ENCODE data around the gene SMAD3. TPM values are rescaled to one million over a fixed set of nuclear protein-coding genes. Genes with fewer than 3 reads are reported as not detected.

SMAD3 gene
- total RNA-seq, 2 donors from 2014 or later, result 20.8 to 37.8 TPM

- H3K9me3 ChIP-seq, result no peaks in the 10 kb centered on the region
- TF ChIP-seq CTCF (IDR thresholded peaks at IDR 0.05), result no peak
- no peak overlapping the region for H3K4me3 ChIP-seq
- H3K36me3 ChIP-seq, result no peaks in the 10 kb centered on the region
- H3K4me1 ChIP-seq, result peaks cover 0 to 30% of the 10 kb centered on the region in 2 donors
- no peaks in the 10 kb centered on the region for H3K27me3 ChIP-seq
- peak overlapping the region in 1 of 2 donors; percentile 21 for H3K27ac ChIP-seq
- no peak for DNase-seq (ENCODE audit: low spot score)
Measured at GRCh38 chr15:67032608-67033007, 32.8 kb upstream of the SMAD3 start.

- peak overlapping the region in 1 of 2 donors; percentile 44 for H3K4me3 ChIP-seq
- no peaks in the 10 kb centered on the region for H3K36me3 ChIP-seq
- peak overlapping the region in 1 of 2 donors; percentile 21 for H3K27ac ChIP-seq
- H3K27me3 ChIP-seq, result no peaks in the 10 kb centered on the region
- no peak for DNase-seq (ENCODE audit: low spot score)
- no peaks in the 10 kb centered on the region for H3K9me3 ChIP-seq
- TF ChIP-seq CTCF (IDR thresholded peaks at IDR 0.05), result no peak
- peaks cover 0 to 30% of the 10 kb centered on the region in 2 donors for H3K4me1 ChIP-seq
Measured at GRCh38 chr15:67033012-67033411, 32.4 kb upstream of the SMAD3 start.

GRCh38 chr15:67033571-67034044 lies 31.8 kb upstream of the SMAD3 start:
- peak overlapping the region; percentile 0 to 44 for H3K4me3 ChIP-seq
- H3K4me1 ChIP-seq, result peaks cover 0 to 30% of the 10 kb centered on the region in 2 donors
- no peaks in the 10 kb centered on the region for H3K9me3 ChIP-seq
- no peak overlapping the region for H3K27ac ChIP-seq
- H3K36me3 ChIP-seq, result no peaks in the 10 kb centered on the region
- peak in 1 of 2 donors; percentile 41 for TF ChIP-seq CTCF (IDR thresholded peaks at IDR 0.05)
- DNase-seq (ENCODE audit: low spot score), result no peak
- H3K27me3 ChIP-seq, result no peaks in the 10 kb centered on the region

- Histone ChIP-seq H3K36me3 (no peaks in the 10 kb centered on the region), H3K27me3 (no peaks in the 10 kb centered on the region), H3K4me1 (peaks cover 0 to 19% of the 10 kb centered on the region in 2 donors), H3K9me3 (no peaks in the 10 kb centered on the region), H3K27ac (no peak overlapping the region), H3K4me3 (no peak overlapping the region)
- TF ChIP-seq CTCF (IDR thresholded peaks at IDR 0.05), result no peak
- no peak for DNase-seq (ENCODE audit: low spot score)
Measured at GRCh38 chr15:67035886-67036285, 29.5 kb upstream of the SMAD3 start.

GRCh38 chr15:67036775-67037555 lies 28.4 kb upstream of the SMAD3 start:
- no peaks in the 10 kb centered on the region for H3K36me3 ChIP-seq
- H3K27ac ChIP-seq, result no peak overlapping the region
- no peaks in the 10 kb centered on the region for H3K9me3 ChIP-seq
- TF ChIP-seq CTCF (IDR thresholded peaks at IDR 0.05), result no peak
- DNase-seq (ENCODE audit: low spot score), result no peak
- no peaks in the 10 kb centered on the region for H3K27me3 ChIP-seq
- H3K4me1 ChIP-seq, result peaks cover 0 to 18% of the 10 kb centered on the region in 2 donors
- H3K4me3 ChIP-seq, result no peak overlapping the region

Measured in right atrium auricular region (tissue), 2 donors.